Measurements from ENCODE around the gene VMO1.

VMO1 gene

DNA sequence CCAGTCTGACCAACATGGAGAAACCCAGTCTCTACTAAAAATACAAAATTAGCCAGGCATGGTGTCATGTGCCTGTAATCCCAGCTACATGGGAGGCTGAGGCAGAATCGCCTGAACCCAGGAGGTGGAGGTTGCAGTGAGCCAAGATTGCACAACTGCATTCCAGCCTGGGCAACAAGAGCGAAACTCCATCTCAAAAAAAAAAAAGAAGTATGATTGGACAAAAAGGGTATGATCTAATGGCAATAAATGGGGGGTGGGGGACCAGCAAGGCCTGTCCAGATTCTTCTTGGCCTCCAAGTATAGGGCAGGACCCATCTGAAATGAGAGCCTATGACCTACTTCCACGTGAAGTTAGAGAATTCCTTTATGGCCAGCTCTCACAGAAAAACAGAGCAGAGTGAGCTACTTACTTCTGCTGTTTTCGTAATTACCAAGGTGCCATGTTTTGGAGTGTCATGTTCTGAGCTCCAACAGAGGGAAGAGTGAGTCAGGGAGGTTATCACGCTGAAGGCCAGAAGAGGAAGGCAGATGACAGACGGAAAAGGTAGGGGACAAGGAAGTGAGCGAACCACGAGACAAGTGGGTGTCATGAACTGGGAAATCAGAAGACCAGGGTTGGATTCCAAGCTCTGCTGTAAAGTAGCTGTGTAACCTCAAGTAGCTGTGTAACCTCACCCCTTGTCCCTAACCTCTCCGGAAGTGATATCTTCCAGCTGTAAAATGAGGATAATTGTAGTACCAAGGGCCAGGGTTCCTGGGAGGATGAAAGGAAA is 50.1 kb downstream of the VMO1 start:
- Histone ChIP-seq H3K4me3 (ENCODE audit: low read length) (no peak overlapping the region), H3K27me3 (ENCODE audit: control insufficient read depth, insufficient read depth, low read length) (no peaks in the 10 kb centered on the region), H3K9ac (ENCODE audit: low read length) (no peak overlapping the region), H3K9me3 (ENCODE audit: control insufficient read depth, low read length) (no peaks in the 10 kb centered on the region), H3K4me1 (ENCODE audit: control insufficient read depth, insufficient read depth, low read length) (peaks cover 17% of the 10 kb centered on the region), H3K36me3 (ENCODE audit: control insufficient read depth, insufficient read depth, low read length) (peaks cover 7% of the 10 kb centered on the region)
